ENCODE data around the gene PSMD3. TPM values are rescaled to one million over a fixed set of nuclear protein-coding genes. Genes with fewer than 3 reads are reported as not detected.
"Not testable (repeated sequence)": the region's sequence is repeated elsewhere in the genome, so short reads cannot be mapped to it uniquely, and the experiment has no call there.

The PSMD3 gene
- total and polyA plus RNA-seq, 2 of the 4 experiments (the other 2 are of a cell fraction) = 123 to 155 TPM

- Histone ChIP-seq H3K27ac (ENCODE audit: insufficient read depth, low read length) (no peak overlapping the region), H3K9me1 (ENCODE audit: insufficient read depth, low read length) (no peaks in the 10 kb centered on the region), H4K8ac (ENCODE audit: low read depth in 2 of 2, low read length in 2 of 2) (no peak overlapping the region), H4K20me1 (ENCODE audit: insufficient read depth, low read length) (no peaks in the 10 kb centered on the region), H2BK15ac (ENCODE audit: low read depth, low read length) (no peak overlapping the region), H3K79me1 (ENCODE audit: low read depth in 1 of 2, low read length in 2 of 2) (no peaks in the 10 kb centered on the region), H4K5ac (ENCODE audit: low read depth, low read length) (no peak overlapping the region), H2AK5ac (ENCODE audit: low read depth, low read length) (no peak overlapping the region), H2BK120ac (ENCODE audit: low read depth, low read length) (no peak overlapping the region), H3K27me3 (ENCODE audit: control insufficient read depth, insufficient read depth, low read length) (peaks cover 7% of the 10 kb centered on the region), H2AK9ac (replicated peaks; ENCODE audit: low read depth, low read length, poor library complexity) (no peak overlapping the region), H3K9me3 (ENCODE audit: control insufficient read depth, insufficient read depth, low read length) (no peaks in the 10 kb centered on the region), H3K4ac (ENCODE audit: low read depth, low read length) (no peak overlapping the region), H3K18ac (ENCODE audit: low read depth, low read length) (no peak overlapping the region), H3K23ac (ENCODE audit: low read depth, low read length) (no peak overlapping the region), H3K56ac (ENCODE audit: extremely low read depth, insufficient read depth, low read length) (no peak overlapping the region), H2BK20ac (ENCODE audit: low read depth, low read length) (no peak overlapping the region), H3K4me2 (ENCODE audit: low read depth, low read length) (no peak overlapping the region), H2BK5ac (ENCODE audit: low read depth, low read length, poor library complexity, severe bottlenecking) (no peak overlapping the region), H4K91ac (ENCODE audit: insufficient read depth, low read depth, low read length) (no peak overlapping the region), H3K9ac (ENCODE audit: low read depth, low read length) (no peak overlapping the region), H3K4me1 (ENCODE audit: control insufficient read depth, insufficient read depth, low read length) (no peaks in the 10 kb centered on the region), H3K14ac (replicated peaks; ENCODE audit: low read depth, low read length) (no peak overlapping the region), H3K4me3 (ENCODE audit: insufficient read depth, low read depth, low read length) (no peak overlapping the region), H3K36me3 (ENCODE audit: control insufficient read depth, insufficient read depth, low read length) (no peaks in the 10 kb centered on the region), H2AFZ (replicated peaks; ENCODE audit: low read length, poor library complexity) (no peak overlapping the region)
- ChIA-PET POLR2A (ENCODE audit: unreplicated experiment) (no interaction called here), CTCF (no interaction called here)
- DNase-seq (no peak), ATAC-seq (ENCODE audit: low read depth) (no peak)
- dilution Hi-C loops (cut with HindIII; ENCODE audit: low sequenced_read_pairs, unreplicated experiment) = no loop called here
- 90% methylated on average over 5 of the region's 15 CpGs; no CpG with 5 or more reads in 1 of the 2 experiments for WGBS, 2 experiments (ENCODE audit: extremely low coverage in 2 of 2, insufficient read length in 1 of 2)
- TF ChIP-seq BHLHE40 (IDR thresholded peaks at IDR 0.05; ENCODE audit: low read depth, low read length) (no peak), RFX5 (IDR thresholded peaks at IDR 0.05; ENCODE audit: low read depth, low read length) (no peak)
- intact Hi-C loops (cut with micrococcal nuclease) = no loop called here
- BruUV-seq (replicated peaks) = no TSS peak
- in situ Hi-C loops (cut with MboI; ENCODE audit: low sequenced_read_pairs) = no loop called here
Observed at GRCh38 chr17:39946551-39947330, 33.9 kb upstream of the PSMD3 start.

- H4K20me1 ChIP-seq (ENCODE audit: insufficient read depth, low read length); DNase-seq; ATAC-seq (ENCODE audit: low read depth); H3K79me1 ChIP-seq (ENCODE audit: low read depth in 1 of 2, low read length in 2 of 2); H3K4me2 ChIP-seq (ENCODE audit: low read depth, low read length); H2AK9ac ChIP-seq (replicated peaks; ENCODE audit: low read depth, low read length, poor library complexity); H3K9me1 ChIP-seq (ENCODE audit: insufficient read depth, low read length); H2BK5ac ChIP-seq (ENCODE audit: low read depth, low read length, poor library complexity, severe bottlenecking); CTCF ChIA-PET; H3K27ac ChIP-seq (ENCODE audit: insufficient read depth, low read length); H4K5ac ChIP-seq (ENCODE audit: low read depth, low read length); in situ Hi-C loops (cut with MboI; ENCODE audit: low sequenced_read_pairs); BruUV-seq (replicated peaks); H3K27me3 ChIP-seq (ENCODE audit: control insufficient read depth, insufficient read depth, low read length); H3K4me3 ChIP-seq (ENCODE audit: insufficient read depth, low read depth, low read length); H2AK5ac ChIP-seq (ENCODE audit: low read depth, low read length); H3K4me1 ChIP-seq (ENCODE audit: control insufficient read depth, insufficient read depth, low read length); H4K91ac ChIP-seq (ENCODE audit: insufficient read depth, low read depth, low read length); H3K56ac ChIP-seq (ENCODE audit: extremely low read depth, insufficient read depth, low read length); H3K9me3 ChIP-seq (ENCODE audit: control insufficient read depth, insufficient read depth, low read length); POLR2A ChIA-PET (ENCODE audit: unreplicated experiment); H3K23ac ChIP-seq (ENCODE audit: low read depth, low read length); H3K4ac ChIP-seq (ENCODE audit: low read depth, low read length); H2BK15ac ChIP-seq (ENCODE audit: low read depth, low read length); H4K8ac ChIP-seq (ENCODE audit: low read depth in 2 of 2, low read length in 2 of 2); H3K18ac ChIP-seq (ENCODE audit: low read depth, low read length); H3K9ac ChIP-seq (ENCODE audit: low read depth, low read length); H2AFZ ChIP-seq (replicated peaks; ENCODE audit: low read length, poor library complexity); intact Hi-C loops (cut with micrococcal nuclease); H3K14ac ChIP-seq (replicated peaks; ENCODE audit: low read depth, low read length); H2BK120ac ChIP-seq (ENCODE audit: low read depth, low read length); dilution Hi-C loops (cut with HindIII; ENCODE audit: low sequenced_read_pairs, unreplicated experiment); H2BK20ac ChIP-seq (ENCODE audit: low read depth, low read length); H3K36me3 ChIP-seq (ENCODE audit: control insufficient read depth, insufficient read depth, low read length): not testable (repeated sequence)
- WGBS, 2 experiments (ENCODE audit: extremely low coverage in 2 of 2, insufficient read length in 1 of 2) = no CpG with 5 or more reads among the region's 5 CpGs
Observed at GRCh38 chr17:39948489-39948828, 32.1 kb upstream of the PSMD3 start.
